ENCODE results near the gene PTMA.

The PTMA gene

DNA sequence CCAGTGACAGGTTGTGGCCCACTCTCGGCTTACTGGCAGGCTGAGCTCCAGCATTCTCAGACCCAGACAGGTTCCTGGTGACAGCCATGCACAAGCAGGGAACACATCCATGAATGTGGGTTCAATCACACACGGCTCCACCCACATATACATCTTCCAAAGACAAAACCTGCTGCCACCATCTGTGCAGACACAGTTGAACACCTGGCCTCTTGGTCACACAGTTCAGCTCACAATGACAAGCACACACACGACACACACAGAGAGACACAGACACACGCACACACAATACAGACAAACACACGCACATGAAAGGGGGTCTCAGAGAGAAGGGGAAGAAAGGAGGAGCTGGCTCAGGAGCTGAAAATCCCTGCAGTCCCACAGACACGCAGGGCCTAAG, 32.1 kb upstream of the PTMA start:
- no peak for DNase-seq (ENCODE audit: low read depth)

DNA sequence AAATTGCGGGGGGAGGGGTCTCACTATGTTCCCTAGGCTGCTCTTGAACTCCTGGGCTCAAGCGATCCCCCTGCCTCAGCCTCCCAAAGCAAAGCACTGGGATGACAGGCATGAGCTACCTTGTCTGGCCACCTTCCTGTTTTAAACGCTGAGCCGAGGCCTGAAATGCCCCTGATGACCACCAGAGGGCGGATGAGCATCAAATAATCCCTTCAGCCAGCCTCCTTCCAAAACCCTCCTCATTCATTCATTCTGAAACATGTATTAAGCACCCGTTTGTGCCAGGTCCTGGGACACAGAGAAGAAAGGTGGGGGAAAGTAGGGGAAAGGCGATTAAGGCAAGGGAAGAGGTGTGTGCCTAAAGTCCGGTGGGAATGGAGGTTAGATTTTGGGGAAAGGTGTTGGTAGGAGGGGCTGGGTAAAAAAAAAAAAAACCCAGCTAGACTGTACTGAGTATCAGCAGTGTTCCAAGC, 30.7 kb upstream of the PTMA start:
- peak; percentile 76 for DNase-seq (ENCODE audit: low read depth)

DNA sequence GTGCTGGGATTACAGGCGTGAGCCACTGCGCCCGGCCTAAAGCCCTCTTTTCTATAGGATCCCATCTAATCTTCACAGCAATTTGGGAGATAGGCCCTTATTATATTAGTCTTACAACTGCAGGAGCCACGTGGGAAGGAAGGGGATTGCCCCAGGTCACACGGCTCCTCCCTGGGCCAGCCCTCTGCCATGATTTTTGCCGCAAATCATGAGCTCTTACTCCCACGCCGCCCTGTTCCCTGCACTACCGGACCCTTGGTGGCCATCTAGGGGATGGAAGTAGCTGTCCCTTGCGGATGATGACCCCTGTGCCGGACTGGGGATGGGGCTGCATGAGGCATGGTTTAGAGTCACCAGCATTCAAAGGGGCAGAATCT, 28.4 kb upstream of the PTMA start:
- DNase-seq (ENCODE audit: low read depth): no peak

GRCh38 chr2:231680285-231680991, 27.9 kb upstream of the PTMA start:
- no peak for DNase-seq (ENCODE audit: low read depth)

DNA sequence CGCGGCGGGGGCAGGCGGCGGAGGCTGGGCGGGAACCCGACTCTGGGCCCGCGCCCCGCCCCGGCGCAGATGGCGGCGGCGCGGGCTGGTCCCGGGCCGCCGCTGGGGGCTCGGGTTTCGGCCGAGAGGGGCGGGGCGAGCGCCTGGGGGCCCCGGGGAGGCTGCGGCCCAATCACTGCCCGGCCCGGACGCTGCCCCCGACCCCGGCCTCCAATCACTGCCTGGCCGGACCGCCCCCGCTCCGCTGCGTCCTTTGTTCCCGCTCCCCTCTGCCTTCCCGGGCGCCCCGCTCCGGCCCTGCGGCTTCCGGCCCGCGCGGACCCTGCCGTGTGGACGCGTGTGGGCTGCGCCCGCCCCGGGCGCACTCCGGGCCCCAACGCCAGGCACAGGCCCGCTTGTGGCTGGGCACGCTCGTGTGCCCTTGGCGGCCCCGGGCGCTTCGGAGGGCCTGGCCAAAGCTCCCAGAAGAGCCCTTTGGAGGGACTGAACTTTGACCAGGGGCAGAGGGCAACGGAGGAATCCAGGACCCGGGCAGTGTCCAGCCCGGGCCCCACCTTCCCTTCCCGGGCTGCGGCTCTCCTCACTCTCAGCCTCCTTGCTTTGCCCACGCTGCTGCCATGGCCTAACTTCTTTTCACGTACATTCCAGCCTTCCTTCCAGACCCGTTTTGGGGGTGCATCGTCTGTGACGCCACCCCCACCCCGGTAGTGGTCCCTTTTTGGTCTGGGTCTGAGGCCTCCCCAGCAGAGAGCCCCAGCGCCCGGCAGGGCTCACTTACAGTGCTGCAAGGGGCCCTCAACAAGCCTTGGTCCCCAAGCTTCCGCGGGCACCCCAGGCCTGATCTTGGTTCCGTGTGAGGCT, 27.1 kb upstream of the PTMA start:
- no peak for DNase-seq (ENCODE audit: low read depth)

DNA sequence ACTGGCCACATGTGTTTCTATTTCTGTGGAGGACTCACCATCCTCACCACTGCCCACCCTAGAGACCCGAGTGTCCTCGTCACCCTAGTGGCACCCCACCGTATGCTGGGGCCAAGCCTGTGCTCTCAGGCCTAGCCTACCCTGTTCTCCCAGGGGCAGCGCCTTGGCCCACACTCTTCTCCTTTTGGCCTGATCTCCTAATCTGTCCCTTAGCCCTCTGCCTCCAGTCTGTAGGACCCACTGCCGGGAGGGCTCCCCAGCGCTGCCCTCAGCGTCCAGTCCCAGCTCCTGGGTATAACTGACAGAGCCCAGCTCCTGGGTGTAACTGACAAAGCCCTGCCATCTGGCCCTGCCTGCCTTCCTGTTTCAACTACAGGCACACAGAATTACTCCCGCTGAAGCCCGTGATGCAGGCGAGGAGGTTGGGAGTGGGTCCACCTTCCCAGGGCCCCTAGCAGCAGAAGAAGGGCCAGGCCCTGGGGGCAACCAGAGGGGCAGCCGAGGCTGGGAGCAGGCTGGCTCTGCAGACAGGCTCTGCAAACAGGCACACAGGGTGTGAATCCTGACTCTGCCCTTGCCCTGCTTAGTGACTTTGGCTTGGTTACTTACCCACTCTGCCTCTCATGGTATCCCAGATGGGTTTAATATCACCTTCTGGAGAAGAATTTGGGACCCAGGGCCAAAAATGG, 25.6 kb upstream of the PTMA start:
- no peak for DNase-seq (ENCODE audit: low read depth)

- DNase-seq (ENCODE audit: low read depth): no peak
Measured at GRCh38 chr2:231683292-231684235, 24.8 kb upstream of the PTMA start.

DNA sequence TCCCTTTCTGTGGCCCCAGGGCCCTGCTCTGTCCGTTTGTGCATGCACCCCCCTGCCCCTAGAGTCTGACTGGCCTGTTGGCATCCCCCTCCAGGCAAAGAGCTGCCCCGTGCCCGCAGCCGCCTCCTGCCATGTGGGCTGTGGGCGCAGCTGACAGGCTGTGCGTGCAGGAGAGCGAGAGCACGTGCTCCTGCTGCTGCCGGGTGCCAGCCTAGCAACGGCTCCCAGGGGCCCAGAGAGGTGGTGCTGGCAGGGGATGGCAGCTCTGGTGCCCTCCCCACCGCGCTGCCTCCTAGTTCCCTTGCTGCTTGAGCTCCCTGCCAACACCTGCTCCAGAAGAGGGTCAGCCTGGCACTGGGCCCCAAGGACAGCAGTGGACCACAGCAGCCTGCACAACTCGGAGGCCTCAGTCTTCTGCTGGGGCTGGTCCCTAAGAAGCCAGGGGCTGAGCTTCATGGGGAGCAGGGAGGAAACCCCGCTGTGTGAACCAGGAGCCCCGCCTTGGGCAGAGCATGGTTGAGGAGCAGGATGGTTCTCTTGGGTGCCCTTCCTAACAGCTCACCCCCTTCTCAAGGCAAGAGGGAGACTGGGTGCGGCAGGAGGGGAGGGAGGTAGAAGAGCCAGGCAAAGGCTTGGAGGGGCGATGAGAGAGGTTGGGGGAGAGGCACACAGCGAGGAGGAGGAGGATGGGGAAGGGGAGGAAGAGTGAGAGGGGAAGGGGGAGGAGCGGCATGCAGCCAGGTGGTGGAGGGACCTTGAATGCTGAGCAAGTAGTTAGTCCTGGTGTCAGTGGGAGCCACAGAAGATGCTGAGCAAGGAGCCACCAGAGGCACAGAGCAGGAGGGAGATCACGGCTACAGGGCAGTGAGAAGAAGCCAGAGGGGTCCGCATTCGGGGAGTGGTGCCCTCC, 23.8 kb upstream of the PTMA start:
- DNase-seq (ENCODE audit: low read depth): no peak

DNA sequence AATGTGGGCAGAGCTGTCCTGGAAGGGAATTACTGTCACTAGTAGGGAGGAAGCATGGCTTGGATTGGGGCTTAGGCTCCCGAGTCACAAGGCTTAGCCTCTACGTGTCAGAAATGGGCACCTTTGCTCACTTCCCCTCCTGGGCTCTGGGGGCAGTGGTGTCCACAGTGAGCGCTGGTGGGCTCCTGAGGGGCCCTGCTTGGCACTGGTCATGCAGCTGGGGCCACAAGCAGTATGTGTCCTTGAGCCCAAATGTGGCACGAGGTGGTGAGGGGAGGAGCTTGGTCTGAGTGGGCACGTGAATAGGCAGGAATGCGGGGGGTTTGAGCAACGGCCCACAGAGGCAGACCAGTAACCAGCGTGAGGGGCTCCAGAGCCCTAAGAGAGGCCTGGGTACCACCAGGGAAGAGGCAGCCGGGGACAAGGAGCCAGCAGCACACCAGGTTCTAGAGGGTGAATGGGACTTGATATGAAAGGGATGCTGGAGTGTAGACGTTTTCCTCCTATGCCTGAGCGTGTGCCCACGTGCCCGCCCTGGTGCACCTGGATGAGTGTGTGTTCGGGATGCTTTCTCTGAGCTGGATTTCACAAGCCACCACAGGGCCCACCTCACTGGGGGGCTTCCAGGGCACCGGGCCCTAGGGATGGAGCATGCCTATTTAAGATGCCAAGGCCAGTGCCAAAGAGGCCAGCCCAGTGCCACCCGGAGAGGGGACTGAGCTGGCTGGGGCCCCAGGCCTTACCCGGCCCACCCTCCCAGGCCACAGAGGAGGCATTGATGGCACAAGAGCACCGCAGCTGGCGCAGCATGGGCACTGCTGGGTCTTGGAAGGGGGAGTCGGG, 22.8 kb upstream of the PTMA start:
- DNase-seq (ENCODE audit: low read depth): no peak

DNA sequence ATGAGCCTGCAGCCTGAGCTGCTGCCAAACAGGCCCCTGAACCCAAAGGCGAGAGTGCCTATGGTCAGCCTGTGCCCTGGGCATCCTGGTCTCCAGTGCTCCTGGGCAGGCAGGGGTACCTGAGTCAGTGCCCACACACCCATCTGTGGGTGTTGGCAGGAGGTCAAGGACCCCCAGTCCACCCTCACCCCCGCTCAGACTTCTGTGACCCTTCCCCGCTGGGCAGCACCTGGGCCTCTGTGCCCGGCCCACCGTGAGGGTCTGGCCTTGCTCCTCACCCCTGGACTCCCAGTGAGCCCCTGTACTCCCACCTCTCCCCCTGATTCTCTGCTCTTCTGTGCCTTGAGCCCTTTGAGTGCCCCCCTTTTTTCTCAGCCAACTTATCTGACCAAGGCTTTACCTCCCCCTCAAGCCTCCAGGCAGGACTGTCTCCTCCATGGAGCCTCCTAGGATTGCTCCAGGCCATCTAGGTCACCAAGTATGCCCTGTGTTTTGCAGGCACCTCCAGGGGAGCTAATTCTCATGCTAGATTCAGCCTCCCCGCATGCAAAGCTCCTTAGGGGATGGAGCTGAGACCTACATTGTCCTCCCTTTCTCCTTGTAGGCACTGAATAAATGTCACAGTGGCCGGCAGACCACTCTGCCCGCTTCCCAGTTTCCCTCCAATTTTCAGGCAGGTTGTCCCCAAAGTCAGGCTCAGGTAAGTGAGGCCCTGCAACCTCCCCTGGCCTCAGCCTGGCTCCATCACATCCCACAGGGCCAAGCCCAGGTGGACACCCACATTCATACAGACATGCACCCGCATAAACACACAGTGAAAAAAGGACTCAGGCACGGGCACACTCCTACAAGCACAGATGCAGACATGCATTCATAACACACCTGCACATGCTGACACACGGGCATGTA, 21.9 kb upstream of the PTMA start:
- DNase-seq (ENCODE audit: low read depth): no peak

DNA sequence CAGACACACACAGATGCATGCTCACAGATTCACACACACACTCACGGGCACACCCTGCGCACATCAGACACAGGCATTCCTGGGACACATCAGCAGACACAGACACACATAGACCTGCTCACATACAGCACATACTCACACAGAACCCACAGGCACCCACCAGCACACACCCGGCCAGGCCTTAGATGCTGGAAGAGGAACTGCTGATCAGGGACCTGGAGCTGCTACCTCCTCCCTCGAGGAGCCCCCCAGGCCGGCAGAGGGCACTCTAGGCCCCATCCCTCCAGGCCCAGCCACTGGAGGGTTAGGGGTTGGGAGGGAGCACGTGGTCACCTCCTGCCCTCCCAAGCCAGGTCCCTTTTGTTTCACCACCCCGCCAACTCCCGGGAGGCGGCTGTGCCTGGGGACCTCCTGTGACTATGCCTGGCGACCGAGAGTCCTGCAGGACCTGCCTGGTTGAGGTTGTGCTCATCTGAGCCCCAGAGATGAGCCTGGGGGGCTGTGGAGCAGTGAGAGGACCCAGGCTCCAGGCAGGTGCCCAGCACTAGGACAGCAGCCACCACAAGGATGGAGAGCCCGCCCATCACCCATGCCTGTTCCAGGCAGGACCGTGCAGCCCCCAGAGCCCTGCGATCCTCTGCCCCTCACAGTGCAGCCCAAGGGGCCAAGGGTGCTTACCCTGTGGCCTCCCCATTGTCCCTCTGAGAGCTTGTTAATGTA, 21.0 kb upstream of the PTMA start:
- peak; percentile 50 for DNase-seq (ENCODE audit: low read depth)

DNA sequence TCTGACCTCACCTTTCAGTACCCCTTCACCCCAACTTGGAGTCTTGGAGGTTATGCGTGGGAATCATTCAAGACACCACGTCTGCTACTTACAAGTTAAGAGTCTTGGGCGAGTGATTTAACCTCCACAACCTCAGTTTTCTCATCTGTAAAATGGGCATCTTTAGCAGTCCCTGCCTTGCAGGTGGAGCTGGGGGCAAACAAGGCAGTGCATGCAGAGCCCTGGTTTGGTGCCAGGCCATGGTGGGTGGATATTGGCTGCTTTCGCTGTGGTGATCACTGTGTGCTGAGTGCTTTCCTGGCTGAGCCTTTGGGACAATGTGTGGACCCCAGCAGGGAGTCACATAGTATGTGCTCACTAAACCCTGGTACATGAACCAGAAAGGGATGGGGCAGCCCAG, 20.4 kb upstream of the PTMA start:
- DNase-seq (ENCODE audit: low read depth): no peak

GRCh38 chr2:231688719-231689118, 19.6 kb upstream of the PTMA start:
- DNase-seq (ENCODE audit: low read depth): no peak

DNA sequence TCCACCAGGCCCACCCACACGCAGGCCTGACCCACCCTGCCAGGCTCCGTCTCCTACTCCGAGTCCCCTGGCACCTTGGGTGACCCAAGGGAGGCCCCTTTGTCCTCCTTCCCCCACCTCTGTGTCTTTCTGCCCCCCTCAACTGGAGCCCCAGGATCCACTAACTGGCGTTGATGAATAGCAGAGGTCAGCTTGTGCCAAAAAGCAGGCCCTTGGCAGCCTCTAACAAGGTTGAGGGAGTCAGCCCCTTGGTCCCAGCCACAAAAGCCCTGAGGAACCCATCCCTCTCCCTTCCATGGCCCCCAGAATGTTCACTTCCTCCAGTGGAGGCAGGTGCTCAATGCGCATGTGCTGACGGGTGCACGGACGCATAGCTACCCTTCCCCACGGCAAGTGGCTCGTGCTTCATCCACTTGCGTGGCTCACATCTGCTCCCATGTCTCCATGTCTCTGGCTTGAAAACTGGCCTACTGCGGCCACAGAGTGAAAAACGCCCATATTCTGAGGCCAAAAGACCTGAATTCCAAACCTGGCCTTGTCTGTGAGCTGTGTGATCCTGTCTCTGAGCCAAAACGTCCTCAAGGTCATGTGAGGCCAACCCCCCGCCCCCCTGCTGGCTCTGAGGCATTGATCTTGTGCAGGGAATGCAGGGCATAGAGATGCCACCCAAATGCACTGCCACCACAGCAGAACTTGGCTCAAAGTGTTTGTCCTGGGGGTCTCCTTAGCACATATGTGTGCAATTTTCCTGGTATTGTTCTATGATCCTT, 19.0 kb upstream of the PTMA start:
- no peak for DNase-seq (ENCODE audit: low read depth)

DNA sequence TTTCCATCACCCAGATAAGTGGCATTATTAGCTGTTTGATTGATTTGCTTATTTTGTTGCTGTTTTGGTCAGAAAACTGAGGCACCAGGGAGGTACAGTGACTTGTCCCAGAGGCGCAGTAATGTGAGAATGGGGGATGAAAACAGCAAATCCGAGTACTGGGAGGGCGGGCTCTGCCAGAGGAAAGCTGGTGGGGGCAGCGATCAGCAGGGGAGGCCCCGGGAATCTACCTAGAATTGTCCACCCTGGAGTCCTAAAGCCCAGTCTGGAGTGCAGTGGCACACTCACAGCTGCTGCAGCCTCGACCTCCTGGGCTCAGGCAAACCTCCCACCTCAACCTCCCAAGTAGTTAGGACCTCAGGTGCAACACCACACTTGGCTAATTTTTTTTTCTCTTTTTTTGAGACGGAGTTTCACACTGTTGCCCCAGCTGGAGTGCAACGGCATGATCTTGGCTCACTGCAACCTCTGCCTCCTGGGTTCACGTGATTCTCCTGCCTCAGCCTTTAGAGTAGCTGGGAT, 17.0 kb upstream of the PTMA start:
- DNase-seq (ENCODE audit: low read depth): no peak

DNA sequence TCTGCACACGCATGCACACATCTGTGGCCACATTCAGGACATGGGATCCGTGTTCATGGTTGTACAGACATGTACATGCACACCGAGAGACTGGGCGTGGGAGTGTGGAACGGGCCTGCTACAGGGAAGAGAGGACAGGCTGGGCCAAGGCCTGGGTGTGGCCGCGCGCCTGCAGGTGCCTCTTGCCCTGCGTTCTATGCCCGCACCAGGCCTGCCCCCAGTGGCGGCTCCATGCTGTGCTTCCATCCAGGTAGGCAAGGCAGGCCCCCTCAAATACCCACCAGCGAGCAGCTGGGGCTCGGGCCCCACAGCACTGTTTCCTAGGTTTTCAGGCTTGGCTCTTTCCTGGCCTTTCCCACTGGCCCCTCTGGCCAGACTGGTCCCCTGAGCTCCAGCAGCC, 15.5 kb upstream of the PTMA start:
- DNase-seq (ENCODE audit: low read depth): no peak

DNA sequence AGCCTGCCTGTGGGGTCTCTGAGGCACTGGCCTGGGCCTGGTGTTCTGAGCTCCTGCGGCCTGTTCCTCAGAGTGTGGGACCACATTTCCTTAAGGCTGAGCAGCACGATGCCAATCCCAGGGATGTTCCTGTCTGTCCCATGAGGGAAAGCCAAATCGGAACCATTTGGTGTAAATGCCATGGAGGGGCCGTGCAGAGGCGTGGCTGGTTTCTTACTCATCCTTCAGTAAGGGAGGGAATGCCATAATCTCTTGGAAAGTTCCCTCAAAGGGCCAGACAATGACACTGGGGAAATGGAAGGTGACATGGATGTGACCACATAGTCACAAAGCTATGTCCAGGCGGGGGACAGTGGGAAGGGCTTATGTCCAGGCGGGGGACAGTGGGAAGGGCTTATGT, 14.4 kb upstream of the PTMA start:
- DNase-seq (ENCODE audit: low read depth): no peak

Data from T follicular helper cell (primary cell).